Tibial nerve (tissue), 4 donors: ENCODE data around the gene ABI3BP. TPM values are rescaled to one million over a fixed set of nuclear protein-coding genes. Genes with fewer than 3 reads are reported as not detected.
"Not testable (repeated sequence)": the region's sequence is repeated elsewhere in the genome, so short reads cannot be mapped to it uniquely, and the experiment has no call there.

Source experiments
- DNase-seq, 2 donors: peaks; one replicate each; pipeline ENCODE4 v3.0.0-alpha.2; 2019; ENCODE audit warnings: low spot score in 2 of 2
- H3K27ac ChIP-seq, 4 donors: fragments of 200-600 bp; sonication (generic) in 3 of 4; one replicate each; pipeline ENCODE4 v1.5.1; 2017 to 2019; ENCODE audit warnings: mild to moderate bottlenecking in 1 of 4
- H3K27me3 ChIP-seq, 2 donors: fragments of 200-600 bp; sonication (generic) in 1 of 2; one replicate each; pipeline versions ENCODE4 v1.5.1 to v1.6.0; 2017 to 2019
- H3K36me3 ChIP-seq, 3 donors: fragments of 200-600 bp; sonication (generic); one replicate each; pipeline ENCODE4 v1.5.1; 2018 to 2019
- H3K4me1 ChIP-seq, 4 donors: fragments of 200-600 bp; sonication (generic) in 3 of 4; one replicate each; pipeline ENCODE4 v1.5.1; 2017 to 2019
- H3K4me3 ChIP-seq, 4 donors: fragments of 200-600 bp; sonication (generic) in 3 of 4; one replicate each; pipeline ENCODE4 v1.5.1; 2017 to 2019; ENCODE audit warnings: mild to moderate bottlenecking in 1 of 4, moderate library complexity in 1 of 4
- H3K9me3 ChIP-seq, 4 donors: fragments of 200-600 bp; sonication (generic) in 3 of 4; one replicate each; pipeline ENCODE4 v1.5.1; 2017 to 2019
- CTCF ChIP-seq, 5 experiments: fragments of 200-600 bp in 3 of 5; fragments of 450-650 bp in 2 of 5; sonication (generic) in 3 of 5; IDR thresholded peaks; one replicate each; pipeline ENCODE4 v1.5.1; 2016 to 2019; ENCODE audit warnings: antibody characterized with exemption in 5 of 5, mild to moderate bottlenecking in 3 of 5, moderate library complexity in 2 of 5
- EP300 ChIP-seq, 2 donors: sonication (generic); formaldehyde crosslinking; IDR thresholded peaks; one replicate each; pipeline ENCODE4 v1.6.1; 2017; ENCODE audit warnings: antibody characterized with exemption in 2 of 2, mild to moderate bottlenecking in 1 of 2
- POLR2A ChIP-seq, 2 donors: fragments of 450-650 bp; IDR thresholded peaks; one replicate each; pipeline ENCODE4 v1.6.1; 2017; ENCODE audit warnings: antibody characterized with exemption in 2 of 2, mild to moderate bottlenecking in 2 of 2, moderate library complexity in 2 of 2
- WGBS, 2 donors: methylation state at CpG; one replicate each; pipeline ENCODE4 v1.1.5; 2018; 5-methylcytosine and 5-hydroxymethylcytosine counted together
- total RNA-seq, 4 donors: library from RNA; depleted of rRNA; stranded (reverse); fragments of >200 nt; gene quantifications; one replicate each; pipeline ENCODE4 v1.1.0, GENCODE V29; 2016

ABI3BP gene
- total RNA-seq, 4 donors from 2014 or later = 39.6 to 189 (median 139) TPM

- Histone ChIP-seq H3K27ac (peak overlapping the region in 1 of 4 donors; percentile 34), H3K4me3 (no peak overlapping the region), H3K36me3 (no peaks in the 10 kb centered on the region), H3K9me3 (no peaks in the 10 kb centered on the region), H3K4me1 (peaks cover 0 to 13% (median 0%) of the 10 kb centered on the region in 4 donors), H3K27me3 (no peaks in the 10 kb centered on the region)
- TF ChIP-seq CTCF (IDR thresholded peaks at IDR 0.05) (no peak), EP300 (IDR thresholded peaks at IDR 0.05) (no peak), POLR2A (IDR thresholded peaks at IDR 0.05) (no peak)
- WGBS, 2 donors = 32 to 53% methylated on average over 4 of the region's 4 CpGs
- no peak for DNase-seq
These were observed 40.1 kb downstream of the ABI3BP start for GRCh38 chr3:100953103-100953502.

GRCh38 chr3:100947119-100947518, 46.1 kb downstream of the ABI3BP start:
- no peaks in the 10 kb centered on the region for H3K4me1 ChIP-seq
- H3K9me3 ChIP-seq = no peaks in the 10 kb centered on the region
- H3K27me3 ChIP-seq = no peaks in the 10 kb centered on the region
- WGBS, 2 donors = 56 to 73% methylated on average over 3 of the region's 3 CpGs
- no peak overlapping the region for H3K4me3 ChIP-seq
- no peaks in the 10 kb centered on the region for H3K36me3 ChIP-seq
- DNase-seq = no peak
- TF ChIP-seq EP300 (IDR thresholded peaks at IDR 0.05) (no peak), POLR2A (IDR thresholded peaks at IDR 0.05) (no peak), CTCF (IDR thresholded peaks at IDR 0.05) (no peak)
- H3K27ac ChIP-seq = peak overlapping the region in 2 of 4 donors; percentile 44 to 65

DNA sequence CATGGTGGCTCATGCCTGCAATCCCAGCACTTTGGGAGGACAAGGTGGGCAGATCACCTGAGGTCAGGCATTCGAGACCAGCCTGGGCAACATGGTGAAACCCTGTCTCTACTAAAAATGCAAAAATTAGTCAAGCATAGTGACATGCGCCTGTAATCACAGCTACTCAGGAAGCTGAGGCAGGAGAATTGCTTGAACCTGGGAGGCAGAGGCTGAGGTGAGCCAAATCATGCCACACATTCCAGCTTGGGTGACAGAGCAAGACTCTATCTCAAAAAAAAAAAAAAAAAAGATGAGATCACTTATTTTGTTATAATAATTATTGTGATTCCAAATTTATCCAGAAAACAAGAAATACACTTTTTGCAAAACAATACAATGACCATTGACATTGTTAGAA, 47.1 kb downstream of the ABI3BP start:
- DNase-seq, H3K4me1 ChIP-seq, H3K9me3 ChIP-seq, H3K27ac ChIP-seq, H3K27me3 ChIP-seq, H3K4me3 ChIP-seq, H3K36me3 ChIP-seq: not testable (repeated sequence)
- 90 to 93% methylated on average over 2 of the region's 2 CpGs for WGBS, 2 donors

DNA sequence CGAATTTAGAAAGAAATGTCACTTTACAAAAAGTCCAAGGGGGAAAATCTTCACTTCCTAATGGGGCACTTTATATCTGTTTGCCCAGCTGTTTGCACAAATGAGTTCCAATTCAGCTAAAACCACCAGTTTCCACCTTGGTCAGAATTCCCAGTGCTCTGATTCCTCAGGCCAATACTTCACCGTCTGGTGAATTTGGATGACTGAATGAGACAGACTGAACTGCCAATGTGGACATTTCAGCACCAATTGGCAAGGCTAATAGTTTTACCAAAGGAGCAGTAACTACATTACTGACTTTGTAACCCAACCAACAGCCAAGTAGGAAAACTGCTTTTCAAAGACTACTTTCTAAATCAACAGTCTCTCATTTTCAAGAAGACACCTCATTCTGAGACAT, 51.8 kb downstream of the ABI3BP start:
- H3K9me3 ChIP-seq = no peaks in the 10 kb centered on the region
- H3K36me3 ChIP-seq = no peaks in the 10 kb centered on the region
- H3K4me3 ChIP-seq = no peak overlapping the region
- peak overlapping the region in 1 of 4 donors; percentile 72 for H3K27ac ChIP-seq
- no peaks in the 10 kb centered on the region for H3K27me3 ChIP-seq
- WGBS, 2 donors = 69 to 83% methylated on average over 2 of the region's 2 CpGs
- no peaks in the 10 kb centered on the region for H3K4me1 ChIP-seq
- no peak for DNase-seq
- TF ChIP-seq CTCF (IDR thresholded peaks at IDR 0.05) = no peak
- no peak for TF ChIP-seq POLR2A (IDR thresholded peaks at IDR 0.05)
- no peak for TF ChIP-seq EP300 (IDR thresholded peaks at IDR 0.05)

GRCh38 chr3:100941041-100941440, 52.2 kb downstream of the ABI3BP start:
- Histone ChIP-seq H3K27me3 (no peaks in the 10 kb centered on the region), H3K4me1 (no peaks in the 10 kb centered on the region), H3K9me3 (no peaks in the 10 kb centered on the region), H3K4me3 (no peak overlapping the region), H3K36me3 (no peaks in the 10 kb centered on the region), H3K27ac (peak overlapping the region in 1 of 4 donors; percentile 72)
- 59 to 70% methylated on average over 2 of the region's 2 CpGs for WGBS, 2 donors
- TF ChIP-seq EP300 (IDR thresholded peaks at IDR 0.05) = peak in 1 of 2 donors; percentile 57
- TF ChIP-seq POLR2A (IDR thresholded peaks at IDR 0.05) = no peak
- TF ChIP-seq CTCF (IDR thresholded peaks at IDR 0.05) = no peak
- peak in 1 of 2 donors; percentile 52 for DNase-seq

GRCh38 chr3:100936931-100937330, 56.3 kb downstream of the ABI3BP start:
- no peak for DNase-seq
- Histone ChIP-seq H3K27me3 (no peaks in the 10 kb centered on the region), H3K36me3 (no peaks in the 10 kb centered on the region), H3K27ac (no peak overlapping the region), H3K4me3 (no peak overlapping the region), H3K9me3 (no peaks in the 10 kb centered on the region), H3K4me1 (no peaks in the 10 kb centered on the region)
- 47 to 62% methylated on average over 1 of the region's 1 CpG for WGBS, 2 donors
- TF ChIP-seq EP300 (IDR thresholded peaks at IDR 0.05) (no peak), POLR2A (IDR thresholded peaks at IDR 0.05) (no peak), CTCF (IDR thresholded peaks at IDR 0.05) (no peak)
